H9 (cell line): Measurements from ENCODE around the gene RABGEF1. TPM values are rescaled to one million over a fixed set of nuclear protein-coding genes. Genes with fewer than 3 reads are reported as not detected.

Experiments used
- DNase-seq: peaks from one replicate; pipeline ENCODE4 v3.0.0-alpha.2; 2017
- H2AFZ ChIP-seq: one replicate; pipeline ENCODE4 v1.6.1; 2013; ENCODE audit warnings: mild to moderate bottlenecking, low read length, control low read depth, moderate library complexity
- H2AK5ac ChIP-seq: 2 replicates; pipeline ENCODE4 v1.6.1; 2013; ENCODE audit warnings: low read length, control low read depth, mixed read lengths; ENCODE audit not compliant: insufficient read length
- H2BK120ac ChIP-seq: one replicate; pipeline ENCODE4 v1.6.1; 2013; ENCODE audit warnings: low read depth, mild to moderate bottlenecking, low read length, control low read depth, inconsistent platforms; ENCODE audit not compliant: poor library complexity, severe bottlenecking
- H2BK12ac ChIP-seq: 2 replicates; pipeline ENCODE4 v1.6.1; 2013; ENCODE audit warnings: low read length, control low read depth, mixed read lengths, low read depth; ENCODE audit not compliant: insufficient read length
- H2BK15ac ChIP-seq: 2 replicates; pipeline ENCODE4 v1.6.1; 2013; ENCODE audit warnings: low read depth, low read length, control low read depth
- H2BK20ac ChIP-seq: one replicate; pipeline ENCODE4 v1.6.1; 2013; ENCODE audit warnings: low read depth, mild to moderate bottlenecking, low read length, control low read depth, inconsistent platforms; ENCODE audit not compliant: poor library complexity, severe bottlenecking
- H2BK5ac ChIP-seq: 2 replicates; pipeline ENCODE4 v1.6.1; 2013; ENCODE audit warnings: low read length, control low read depth, mixed read lengths; ENCODE audit not compliant: insufficient read length
- H3K14ac ChIP-seq: 2 replicates; pipeline ENCODE4 v1.6.1; 2013; ENCODE audit warnings: low read length, control low read depth; ENCODE audit not compliant: insufficient read depth
- H3K18ac ChIP-seq: 2 replicates; pipeline ENCODE4 v1.6.1; 2013; ENCODE audit warnings: low read depth, mild to moderate bottlenecking, mixed read lengths, low read length, control low read depth; ENCODE audit not compliant: insufficient read length
- H3K23ac ChIP-seq: 2 replicates; pipeline ENCODE4 v1.6.1; 2013; ENCODE audit warnings: low read length, control low read depth, mixed read lengths, low read depth; ENCODE audit not compliant: insufficient read length
- H3K23me2 ChIP-seq: 2 replicates; pipeline ENCODE4 v1.6.1; 2013; ENCODE audit warnings: low read depth, mild to moderate bottlenecking, mixed read lengths, low read length, control low read depth; ENCODE audit not compliant: insufficient read length, poor library complexity, severe bottlenecking
- H3K27ac ChIP-seq: 2 replicates; pipeline ENCODE4 v1.5.1; 2013; ENCODE audit warnings: low read length, control low read depth, mixed read lengths, low read depth; ENCODE audit not compliant: insufficient read length
- H3K27me3 ChIP-seq: 2 replicates; pipeline ENCODE4 v1.6.1; 2013; ENCODE audit warnings: low read length, control low read depth, inconsistent platforms; ENCODE audit not compliant: insufficient read depth
- H3K4ac ChIP-seq: 2 replicates; pipeline ENCODE4 v1.6.1; 2013; ENCODE audit warnings: low read depth, mild to moderate bottlenecking, control low read depth, inconsistent platforms, low read length, moderate library complexity
- H3K4me1 ChIP-seq: 2 replicates; pipeline ENCODE4 v1.6.1; 2013; ENCODE audit warnings: low read length, control low read depth, inconsistent platforms; ENCODE audit not compliant: insufficient read depth
- H3K4me2 ChIP-seq: 2 replicates; pipeline ENCODE4 v1.6.1; 2013; ENCODE audit warnings: low read length, control low read depth, mixed read lengths; ENCODE audit not compliant: insufficient read length, insufficient read depth
- H3K56ac ChIP-seq: 2 replicates; pipeline ENCODE4 v1.6.1; 2013; ENCODE audit warnings: low read depth, mild to moderate bottlenecking, mixed read lengths, low read length, control low read depth; ENCODE audit not compliant: insufficient read length
- H3K79me1 ChIP-seq: 2 replicates; pipeline ENCODE4 v1.6.1; 2013; ENCODE audit warnings: low read depth, mild to moderate bottlenecking, moderate library complexity, low read length, control low read depth, inconsistent platforms; ENCODE audit not compliant: insufficient read depth, poor library complexity, severe bottlenecking
- H3K79me2 ChIP-seq: 2 replicates; pipeline ENCODE4 v1.6.1; 2013; ENCODE audit warnings: low read length, control low read depth, inconsistent platforms; ENCODE audit not compliant: insufficient read depth
- H3K9ac ChIP-seq: 2 replicates; pipeline ENCODE4 v1.6.1; 2013; ENCODE audit warnings: low read length, control low read depth, mixed read lengths; ENCODE audit not compliant: insufficient read length; ENCODE audit errors: extremely low read depth
- H3K9me3 ChIP-seq: one replicate; pipeline ENCODE4 v1.6.1; 2013; ENCODE audit warnings: low read depth, low read length, inconsistent platforms; ENCODE audit not compliant: control insufficient read depth
- H3T11ph ChIP-seq: one replicate; pipeline ENCODE4 v1.6.1; 2013; ENCODE audit warnings: mild to moderate bottlenecking, low read length, control low read depth, inconsistent platforms
- H4K20me1 ChIP-seq: one replicate; pipeline ENCODE4 v1.6.1; 2013; ENCODE audit not compliant: control insufficient read depth, insufficient read length, insufficient read depth
- H4K5ac ChIP-seq: 2 replicates; pipeline ENCODE4 v1.6.1; 2013; ENCODE audit warnings: low read depth, mild to moderate bottlenecking, mixed read lengths, low read length, control low read depth; ENCODE audit not compliant: insufficient read length
- H4K8ac ChIP-seq: replicated peaks from 2 replicates; pipeline ENCODE4 v1.6.1; 2013; ENCODE audit warnings: low read length, control low read depth, mixed read lengths, low read depth; ENCODE audit not compliant: insufficient read length
- H4K91ac ChIP-seq: 2 replicates; pipeline ENCODE4 v1.6.1; 2013; ENCODE audit warnings: low read depth, mild to moderate bottlenecking, moderate library complexity, mixed read lengths, low read length, control low read depth; ENCODE audit not compliant: insufficient read length
- H3K27ac Mint-ChIP-seq, 3 experiments: 2 replicates in 2 of 3; 3 replicates in 1 of 3; pipeline ENCODE4 v1.8.0; 2020 to 2021; ENCODE audit warnings: mixed read lengths in 3 of 3, mild to moderate bottlenecking in 1 of 3, moderate library complexity in 1 of 3
- H3K27me3 Mint-ChIP-seq: 2 replicates; pipeline ENCODE4 v1.8.0; 2021; ENCODE audit warnings: low read depth, mild to moderate bottlenecking, moderate library complexity, mixed read lengths
- H3K36me3 Mint-ChIP-seq, 3 experiments: 2 replicates in 2 of 3; 3 replicates in 1 of 3; pipeline ENCODE4 v1.8.0; 2020 to 2021; ENCODE audit warnings: low read depth in 3 of 3, mixed read lengths in 3 of 3; ENCODE audit not compliant: insufficient read depth in 1 of 3
- H3K4me1 Mint-ChIP-seq, 2 experiments: 2 replicates each; pipeline ENCODE4 v1.8.0; 2020; ENCODE audit warnings: mixed read lengths in 2 of 2
- H3K4me3 Mint-ChIP-seq, 2 experiments: 2 replicates in 1 of 2; 3 replicates in 1 of 2; pipeline ENCODE4 v1.8.0; 2020 to 2021; ENCODE audit warnings: mild to moderate bottlenecking in 2 of 2, mixed read lengths in 2 of 2, moderate library complexity in 1 of 2
- H3K9me3 Mint-ChIP-seq, 2 experiments: 2 replicates in 1 of 2; 3 replicates in 1 of 2; pipeline ENCODE4 v1.8.0; 2020; ENCODE audit warnings: mild to moderate bottlenecking in 2 of 2, mixed read lengths in 2 of 2, moderate library complexity in 1 of 2
- WGBS: extraction: QIAGEN DNeasy Blood & Tissue Kit; methylation state at CpG from one replicate; pipeline ENCODE4 v1.1.7; 2013; ENCODE audit warnings: missing lambda C conversion rate, low lambda C conversion rate, mixed read lengths; ENCODE audit not compliant: insufficient read length; ENCODE audit errors: extremely low coverage; 5-methylcytosine and 5-hydroxymethylcytosine counted together
- total RNA-seq: library from RNA; stranded (reverse); gene quantifications from 2 replicates; pipeline ENCODE4 v1.2.1, GENCODE V29; 2021
- TF ChIP-seq, protein P1 (sequence below): fragments of 200-600 bp; sonication (generic); conservative IDR thresholded peaks from 3 replicates; pipeline ENCODE4 v1.8.0; 2021; ENCODE audit warnings: antibody characterized with exemption, mild to moderate bottlenecking

The RABGEF1 gene
- total RNA-seq, 1 experiment from 2014 or later: 17.3 TPM

DNA sequence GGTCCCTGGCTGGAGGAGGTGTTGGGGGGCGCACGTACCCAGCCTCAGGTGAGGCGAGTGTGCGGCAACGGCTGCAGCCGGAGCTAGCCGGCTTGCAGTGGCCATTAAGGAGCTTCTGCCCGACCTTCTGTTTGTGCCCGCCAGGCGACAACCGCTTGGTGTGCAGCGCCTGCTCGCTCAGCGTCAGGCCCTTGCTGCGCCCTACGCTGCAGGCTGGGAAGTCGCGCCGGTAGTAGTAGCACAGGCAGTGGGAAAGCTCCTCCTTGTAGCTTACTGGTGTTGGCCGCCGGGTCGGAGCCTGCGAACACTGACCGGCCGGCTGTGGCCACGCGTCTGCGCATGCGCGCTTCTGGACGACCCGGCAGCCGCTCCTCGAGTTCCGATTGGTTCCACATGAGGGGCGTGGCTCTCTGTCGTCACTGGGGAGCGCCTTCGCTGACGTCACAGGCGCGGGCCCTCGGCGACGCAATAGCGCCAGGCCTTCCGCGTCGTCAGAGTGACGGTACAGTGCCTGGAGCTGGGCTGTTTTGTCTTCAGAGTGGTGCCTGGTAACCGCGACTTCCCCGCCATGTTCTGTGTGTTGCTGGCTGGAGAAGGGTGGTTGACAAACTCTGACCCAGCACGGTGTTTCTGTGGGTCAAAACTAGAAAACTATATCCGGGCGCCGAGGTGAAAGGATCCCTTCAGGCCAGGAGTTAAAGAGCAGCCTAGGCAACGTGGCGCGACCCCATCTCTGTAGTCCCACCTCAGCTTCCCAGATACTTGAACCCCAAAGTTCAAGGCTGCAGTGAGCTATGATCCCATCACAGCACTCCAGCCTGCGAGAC is 104.2 kb downstream of the RABGEF1 start:
- Histone ChIP-seq H3T11ph (peak overlapping the region; percentile 36), H3K9ac (peak overlapping the region; percentile 95), H2BK15ac (no peak overlapping the region), H3K27me3 (no peaks in the 10 kb centered on the region), H3K4ac (peak overlapping the region; percentile 47), H3K27ac (peak overlapping the region; percentile 42), H4K91ac (peak overlapping the region; percentile 98), H3K4me1 (no peaks in the 10 kb centered on the region; the same call in 1 of the 2 replicates), H2BK20ac (no peak overlapping the region), H3K23me2 (peaks cover 6% of the 10 kb centered on the region), H3K56ac (no peak overlapping the region), H4K5ac (peak overlapping the region; percentile 68), H2BK5ac (peak overlapping the region; percentile 0), H2AFZ (no peak overlapping the region), H3K79me2 (no peaks in the 10 kb centered on the region), H3K14ac (peak overlapping the region; percentile 97), H3K9me3 (no peaks in the 10 kb centered on the region), H3K4me2 (peak overlapping the region; percentile 50), H2BK120ac (peak overlapping the region; percentile 61), H4K20me1 (no peaks in the 10 kb centered on the region), H3K23ac (no peak overlapping the region), H4K8ac (no peak overlapping the region), H3K79me1 (no peaks in the 10 kb centered on the region), H3K18ac (peak overlapping the region; percentile 97), H2BK12ac (no peak overlapping the region), H2AK5ac (no peak overlapping the region)
- no CpG with 5 or more reads among the region's 61 CpGs for WGBS
- peak; percentile 98 for DNase-seq
- peak overlapping the region; percentile 93 to 94 for H3K4me3 Mint-ChIP-seq
- no peaks in the 10 kb centered on the region for H3K27me3 Mint-ChIP-seq
- no peaks in the 10 kb centered on the region; a peak in 1 of 7 replicates for H3K36me3 Mint-ChIP-seq
- H3K4me1 Mint-ChIP-seq: peaks cover 30 to 37% of the 10 kb centered on the region in 2 experiments
- TF ChIP-seq, protein P1, sequence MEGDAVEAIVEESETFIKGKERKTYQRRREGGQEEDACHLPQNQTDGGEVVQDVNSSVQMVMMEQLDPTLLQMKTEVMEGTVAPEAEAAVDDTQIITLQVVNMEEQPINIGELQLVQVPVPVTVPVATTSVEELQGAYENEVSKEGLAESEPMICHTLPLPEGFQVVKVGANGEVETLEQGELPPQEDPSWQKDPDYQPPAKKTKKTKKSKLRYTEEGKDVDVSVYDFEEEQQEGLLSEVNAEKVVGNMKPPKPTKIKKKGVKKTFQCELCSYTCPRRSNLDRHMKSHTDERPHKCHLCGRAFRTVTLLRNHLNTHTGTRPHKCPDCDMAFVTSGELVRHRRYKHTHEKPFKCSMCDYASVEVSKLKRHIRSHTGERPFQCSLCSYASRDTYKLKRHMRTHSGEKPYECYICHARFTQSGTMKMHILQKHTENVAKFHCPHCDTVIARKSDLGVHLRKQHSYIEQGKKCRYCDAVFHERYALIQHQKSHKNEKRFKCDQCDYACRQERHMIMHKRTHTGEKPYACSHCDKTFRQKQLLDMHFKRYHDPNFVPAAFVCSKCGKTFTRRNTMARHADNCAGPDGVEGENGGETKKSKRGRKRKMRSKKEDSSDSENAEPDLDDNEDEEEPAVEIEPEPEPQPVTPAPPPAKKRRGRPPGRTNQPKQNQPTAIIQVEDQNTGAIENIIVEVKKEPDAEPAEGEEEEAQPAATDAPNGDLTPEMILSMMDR: no peak; the same call in 2 of the 3 replicates
- H3K27ac Mint-ChIP-seq: peak overlapping the region; percentile 100
- H3K9me3 Mint-ChIP-seq: peaks cover 0 to 2% of the 10 kb centered on the region in 2 experiments; a peak in 3 of 5 replicates
